DOHH2 (cell line): ENCODE results near the gene THOC2.
"Not testable (repeated sequence)": the region's sequence is repeated elsewhere in the genome, so short reads cannot be mapped to it uniquely, and the experiment has no call there.

ENCODE experiments used
- H3F3A ChIP-seq: fragments of 200-600 bp; sonication (generic), shearing (Covaris generic); 2 replicates; pipeline ENCODE4 v1.6.0; 2016; ENCODE audit warnings: antibody characterized with exemption, mild to moderate bottlenecking; ENCODE audit not compliant: control insufficient read depth, insufficient read depth
- H3K27ac ChIP-seq: fragments of 200-600 bp; sonication (generic); 2 replicates; pipeline ENCODE4 v1.5.1; 2014; ENCODE audit warnings: low read depth, mild to moderate bottlenecking, low read length, moderate library complexity
- H3K27me3 ChIP-seq: fragments of 200-600 bp; sonication (generic); 2 replicates; pipeline ENCODE4 v1.6.1; 2014; ENCODE audit warnings: mild to moderate bottlenecking, low read length, mixed read lengths; ENCODE audit not compliant: control insufficient read depth
- H3K36me3 ChIP-seq: fragments of 200-600 bp; sonication (generic); 2 replicates; pipeline ENCODE4 v1.6.1; 2014; ENCODE audit warnings: mild to moderate bottlenecking, low read length, moderate library complexity, mixed read lengths; ENCODE audit not compliant: control insufficient read depth
- H3K4me1 ChIP-seq: fragments of 200-600 bp; sonication (generic); 2 replicates; pipeline ENCODE4 v1.6.1; 2014; ENCODE audit warnings: mild to moderate bottlenecking, low read length, mixed read lengths; ENCODE audit not compliant: control insufficient read depth
- H3K4me2 ChIP-seq: fragments of 200-600 bp; sonication (generic); 2 replicates; pipeline ENCODE4 v1.6.0; 2014; ENCODE audit warnings: mild to moderate bottlenecking, low read length, moderate library complexity
- H3K4me3 ChIP-seq: fragments of 200-600 bp; sonication (generic); 2 replicates; pipeline ENCODE4 v1.5.1; 2014; ENCODE audit warnings: mild to moderate bottlenecking, low read length, mixed read lengths
- H3K79me2 ChIP-seq: fragments of 200-600 bp; sonication (generic); 2 replicates; pipeline ENCODE4 v1.6.1; 2014; ENCODE audit warnings: mild to moderate bottlenecking, low read length, mixed read lengths; ENCODE audit not compliant: control insufficient read depth
- H3K9me2 ChIP-seq: fragments of 200-600 bp; sonication (generic); replicated peaks from 2 replicates; pipeline ENCODE4 v1.6.1; 2014; ENCODE audit warnings: mild to moderate bottlenecking, low read length, mixed read lengths; ENCODE audit not compliant: control insufficient read depth
- H3K9me3 ChIP-seq: fragments of 200-600 bp; sonication (generic); 2 replicates; pipeline ENCODE4 v1.6.1; 2014; ENCODE audit warnings: antibody characterized with exemption, low read length, mixed read lengths; ENCODE audit not compliant: control insufficient read depth, insufficient read depth
- H4K20me1 ChIP-seq: fragments of 200-600 bp; sonication (generic); 2 replicates; pipeline ENCODE4 v1.6.0; 2014; ENCODE audit warnings: low read depth, mild to moderate bottlenecking, antibody characterized with exemption, low read length, moderate library complexity; ENCODE audit not compliant: control insufficient read depth, insufficient read depth
- EZH2phosphoT487 ChIP-seq: fragments of 200-600 bp; sonication (generic); IDR thresholded peaks from 2 replicates; pipeline ENCODE4 v1.6.1; 2017; ENCODE audit warnings: borderline replicate concordance, mild to moderate bottlenecking, antibody characterized with exemption, low read length, moderate library complexity, mixed read lengths
- TF ChIP-seq, protein P1 (sequence below): fragments of 200-600 bp; sonication (generic); IDR thresholded peaks from one replicate; pipeline ENCODE4 v1.5.1; 2014; ENCODE audit warnings: antibody characterized with exemption, mild to moderate bottlenecking, low read depth, low read length; ENCODE audit not compliant: poor library complexity, severe bottlenecking

THOC2 gene

DNA sequence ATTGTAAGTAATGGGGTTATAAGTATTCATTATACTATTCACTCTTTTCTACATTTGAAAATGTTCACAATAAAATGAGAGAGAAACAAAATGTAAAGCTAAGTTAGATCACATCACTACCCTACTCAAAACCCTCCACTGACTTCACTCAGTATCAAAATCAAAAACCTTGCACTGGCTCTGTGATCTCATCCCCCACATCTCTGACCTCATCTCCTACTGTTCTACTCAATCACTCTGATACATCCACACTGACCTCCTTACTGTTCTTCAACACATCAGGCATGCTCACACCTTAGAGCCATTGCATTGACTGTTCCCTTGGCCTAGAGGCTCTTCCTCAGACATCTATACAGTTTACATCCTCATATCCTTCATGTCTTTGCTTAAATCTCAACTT, 50.7 kb downstream of the THOC2 start:
- no peaks in the 10 kb centered on the region for H3K9me3 ChIP-seq
- H3K27me3 ChIP-seq: no peaks in the 10 kb centered on the region
- H3K4me1 ChIP-seq: no peaks in the 10 kb centered on the region
- 0 out of 2 replicates have a peak, but pooled peaks cover 3% of the 10 kb centered on the region for H3K79me2 ChIP-seq
- H3K9me2 ChIP-seq: no peaks in the 10 kb centered on the region
- peaks cover 47% of the 10 kb centered on the region for H3K36me3 ChIP-seq
- H3K4me2 ChIP-seq: no peak overlapping the region
- TF ChIP-seq, protein P1, sequence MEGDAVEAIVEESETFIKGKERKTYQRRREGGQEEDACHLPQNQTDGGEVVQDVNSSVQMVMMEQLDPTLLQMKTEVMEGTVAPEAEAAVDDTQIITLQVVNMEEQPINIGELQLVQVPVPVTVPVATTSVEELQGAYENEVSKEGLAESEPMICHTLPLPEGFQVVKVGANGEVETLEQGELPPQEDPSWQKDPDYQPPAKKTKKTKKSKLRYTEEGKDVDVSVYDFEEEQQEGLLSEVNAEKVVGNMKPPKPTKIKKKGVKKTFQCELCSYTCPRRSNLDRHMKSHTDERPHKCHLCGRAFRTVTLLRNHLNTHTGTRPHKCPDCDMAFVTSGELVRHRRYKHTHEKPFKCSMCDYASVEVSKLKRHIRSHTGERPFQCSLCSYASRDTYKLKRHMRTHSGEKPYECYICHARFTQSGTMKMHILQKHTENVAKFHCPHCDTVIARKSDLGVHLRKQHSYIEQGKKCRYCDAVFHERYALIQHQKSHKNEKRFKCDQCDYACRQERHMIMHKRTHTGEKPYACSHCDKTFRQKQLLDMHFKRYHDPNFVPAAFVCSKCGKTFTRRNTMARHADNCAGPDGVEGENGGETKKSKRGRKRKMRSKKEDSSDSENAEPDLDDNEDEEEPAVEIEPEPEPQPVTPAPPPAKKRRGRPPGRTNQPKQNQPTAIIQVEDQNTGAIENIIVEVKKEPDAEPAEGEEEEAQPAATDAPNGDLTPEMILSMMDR: no peak
- TF ChIP-seq EZH2phosphoT487: no peak
- no peaks in the 10 kb centered on the region for H4K20me1 ChIP-seq
- H3K4me3 ChIP-seq: no peak overlapping the region
- no peak overlapping the region for H3K27ac ChIP-seq
- no peaks in the 10 kb centered on the region for H3F3A ChIP-seq

DNA sequence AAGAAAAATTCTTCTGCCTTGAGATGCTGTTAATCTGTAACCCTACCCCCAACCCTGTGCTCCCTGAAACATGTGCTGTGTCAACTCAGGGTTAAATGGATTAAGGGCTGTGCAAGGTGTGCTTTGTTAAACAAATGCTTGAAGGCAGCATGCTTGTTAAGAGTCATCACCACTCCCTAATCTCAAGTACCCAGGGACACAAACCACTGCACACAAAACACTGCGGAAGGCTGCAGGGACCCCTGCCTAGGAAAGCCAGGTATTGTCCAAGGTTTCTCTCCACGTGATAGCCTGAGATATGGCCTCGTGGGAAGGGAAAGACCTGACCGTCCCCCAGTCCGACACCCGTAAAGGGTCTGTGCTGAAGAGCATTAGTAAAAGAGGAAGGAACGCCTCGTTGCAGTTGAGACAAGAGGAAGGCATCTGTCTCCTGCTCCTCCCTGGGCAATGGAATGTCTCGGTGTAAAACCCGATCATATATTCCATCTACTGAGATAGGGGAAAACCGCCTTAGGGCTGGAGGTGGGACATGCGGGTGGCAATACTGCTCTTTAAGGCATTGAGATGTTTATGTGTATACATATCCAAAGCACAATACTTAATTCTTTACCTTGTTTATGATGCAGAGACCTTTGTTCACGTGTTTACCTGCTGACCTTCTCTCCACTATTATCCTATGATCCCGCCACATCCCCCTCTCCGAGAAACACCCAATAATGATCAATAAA, 53.0 kb downstream of the THOC2 start:
- H3K4me2 ChIP-seq, H3K4me1 ChIP-seq, H3K9me2 ChIP-seq, H4K20me1 ChIP-seq, H3F3A ChIP-seq, H3K27ac ChIP-seq, H3K27me3 ChIP-seq, H3K79me2 ChIP-seq, H3K4me3 ChIP-seq, H3K9me3 ChIP-seq: not testable (repeated sequence)
- peaks cover 52% of the 10 kb centered on the region for H3K36me3 ChIP-seq

DNA sequence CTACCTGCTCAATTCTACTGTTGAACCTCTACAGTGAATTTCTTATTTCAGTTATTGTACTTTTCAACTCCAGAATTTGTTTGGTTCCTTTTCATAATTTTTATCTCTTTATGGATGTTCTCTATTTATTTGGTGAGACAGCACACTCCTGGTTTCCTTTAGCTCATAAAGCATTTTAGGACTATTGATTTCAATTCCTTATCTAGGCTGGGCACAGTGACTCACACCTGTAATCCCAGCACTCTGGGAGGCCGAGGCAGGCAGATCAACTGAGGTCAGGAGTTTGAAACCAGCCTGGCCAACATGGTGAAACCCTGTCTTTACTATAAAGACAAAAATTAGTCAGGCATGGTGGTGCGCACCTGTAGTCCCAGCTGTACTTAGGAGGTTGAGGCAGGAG, 57.7 kb downstream of the THOC2 start:
- Histone ChIP-seq H3K27ac (no peak overlapping the region), H3K79me2 (no peaks in the 10 kb centered on the region), H3K9me3 (no peaks in the 10 kb centered on the region), H3K4me2 (no peak overlapping the region), H3F3A (no peaks in the 10 kb centered on the region), H3K36me3 (peaks cover 40% of the 10 kb centered on the region), H3K9me2 (no peaks in the 10 kb centered on the region), H3K4me1 (no peaks in the 10 kb centered on the region), H3K27me3 (no peaks in the 10 kb centered on the region), H3K4me3 (no peak overlapping the region), H4K20me1 (no peaks in the 10 kb centered on the region)
- TF ChIP-seq, protein P1: no peak
- TF ChIP-seq EZH2phosphoT487: no peak

DNA sequence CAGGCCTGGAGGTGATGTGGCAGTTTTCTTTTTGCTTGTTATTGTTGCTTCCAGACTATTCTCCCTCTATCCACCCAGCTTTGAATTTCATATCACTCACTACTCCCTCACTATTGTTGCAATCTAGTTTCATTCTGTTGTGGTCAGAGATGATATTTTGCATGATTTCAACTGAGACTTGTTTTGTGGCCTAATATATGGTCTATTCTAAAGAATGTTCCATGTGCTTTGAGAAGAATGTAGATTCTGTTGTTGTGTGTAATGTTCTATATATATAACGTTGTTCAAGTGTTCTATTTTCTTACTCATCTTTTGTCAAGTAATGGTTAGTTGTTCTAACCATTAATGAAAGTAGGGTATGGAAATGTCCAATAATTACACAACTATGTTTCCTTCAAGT, 59.0 kb downstream of the THOC2 start:
- no peak overlapping the region for H3K27ac ChIP-seq
- no peaks in the 10 kb centered on the region for H3K9me2 ChIP-seq
- TF ChIP-seq EZH2phosphoT487: no peak
- TF ChIP-seq, protein P1: no peak
- H3K4me1 ChIP-seq: no peaks in the 10 kb centered on the region
- no peaks in the 10 kb centered on the region for H3K79me2 ChIP-seq
- no peak overlapping the region for H3K4me3 ChIP-seq
- no peaks in the 10 kb centered on the region for H3K9me3 ChIP-seq
- no peaks in the 10 kb centered on the region for H3F3A ChIP-seq
- no peaks in the 10 kb centered on the region for H4K20me1 ChIP-seq
- H3K4me2 ChIP-seq: no peak overlapping the region
- no peaks in the 10 kb centered on the region for H3K27me3 ChIP-seq
- peaks cover 41% of the 10 kb centered on the region for H3K36me3 ChIP-seq
